Measurements from ENCODE around the gene ANKRD30A. TPM values are rescaled to one million over a fixed set of nuclear protein-coding genes. Genes with fewer than 3 reads are reported as not detected.
"Not testable (repeated sequence)": the region's sequence is repeated elsewhere in the genome, so short reads cannot be mapped to it uniquely, and the experiment has no call there.

The ANKRD30A gene
- total RNA-seq, 1 donor from 2014 or later = not detected

GRCh38 chr10:37255837-37256236, 130.4 kb downstream of the ANKRD30A start:
- DNase-seq (ENCODE audit: low read depth, low spot score) = not testable (repeated sequence)

GRCh38 chr10:37263304-37263703, 137.9 kb downstream of the ANKRD30A start:
- DNase-seq (ENCODE audit: low read depth, low spot score) = no peak

- no peak for DNase-seq (ENCODE audit: low read depth, low spot score)
These were observed 142.9 kb downstream of the ANKRD30A start for GRCh38 chr10:37268266-37268665.

GRCh38 chr10:37269554-37270256, 144.3 kb downstream of the ANKRD30A start:
- no peak for DNase-seq (ENCODE audit: low read depth, low spot score)

GRCh38 chr10:37275216-37275777, 149.9 kb downstream of the ANKRD30A start:
- DNase-seq (ENCODE audit: low read depth, low spot score) = no peak

- DNase-seq (ENCODE audit: low read depth, low spot score) = no peak
These were observed 159.7 kb downstream of the ANKRD30A start for GRCh38 chr10:37285063-37285462.

GRCh38 chr10:37289833-37290464, 164.6 kb downstream of the ANKRD30A start:
- no peak for DNase-seq (ENCODE audit: low read depth, low spot score)

GRCh38 chr10:37301271-37301670, 175.9 kb downstream of the ANKRD30A start:
- no peak for DNase-seq (ENCODE audit: low read depth, low spot score)

GRCh38 chr10:37304036-37304435, 178.6 kb downstream of the ANKRD30A start:
- DNase-seq (ENCODE audit: low read depth, low spot score) = no peak

- DNase-seq (ENCODE audit: low read depth, low spot score) = no peak
These were observed 189.0 kb downstream of the ANKRD30A start for GRCh38 chr10:37314350-37314749.

- no peak for DNase-seq (ENCODE audit: low read depth, low spot score)
These were observed 189.5 kb downstream of the ANKRD30A start for GRCh38 chr10:37314862-37315261.

- no peak for DNase-seq (ENCODE audit: low read depth, low spot score)
These were observed 219.0 kb downstream of the ANKRD30A start for GRCh38 chr10:37344413-37344812.

- no peak for DNase-seq (ENCODE audit: low read depth, low spot score)
These were observed 254.6 kb downstream of the ANKRD30A start for GRCh38 chr10:37379991-37380390.

GRCh38 chr10:37381271-37381670, 255.9 kb downstream of the ANKRD30A start:
- no peak for DNase-seq (ENCODE audit: low read depth, low spot score)

GRCh38 chr10:37384923-37385322, 259.5 kb downstream of the ANKRD30A start:
- no peak for DNase-seq (ENCODE audit: low read depth, low spot score)

- no peak for DNase-seq (ENCODE audit: low read depth, low spot score)
These were observed 265.5 kb downstream of the ANKRD30A start for GRCh38 chr10:37390926-37391325.

- not testable (repeated sequence) for DNase-seq (ENCODE audit: low read depth, low spot score)
These were observed 275.4 kb downstream of the ANKRD30A start for GRCh38 chr10:37400774-37401173.

- DNase-seq (ENCODE audit: low read depth, low spot score) = no peak
These were observed 275.8 kb downstream of the ANKRD30A start for GRCh38 chr10:37401225-37401624.

GRCh38 chr10:37403776-37404175, 278.4 kb downstream of the ANKRD30A start:
- DNase-seq (ENCODE audit: low read depth, low spot score) = no peak

All from pulmonary artery endothelial cell (primary cell).